EL (cell line): Measurements from ENCODE around the gene ZNF43.
"Not testable (repeated sequence)": the region's sequence is repeated elsewhere in the genome, so short reads cannot be mapped to it uniquely, and the experiment has no call there.

ENCODE experiments used
- DNase-seq: peaks from one replicate; pipeline ENCODE4 v3.0.0-alpha.2; 2016

Gene ZNF43

DNA sequence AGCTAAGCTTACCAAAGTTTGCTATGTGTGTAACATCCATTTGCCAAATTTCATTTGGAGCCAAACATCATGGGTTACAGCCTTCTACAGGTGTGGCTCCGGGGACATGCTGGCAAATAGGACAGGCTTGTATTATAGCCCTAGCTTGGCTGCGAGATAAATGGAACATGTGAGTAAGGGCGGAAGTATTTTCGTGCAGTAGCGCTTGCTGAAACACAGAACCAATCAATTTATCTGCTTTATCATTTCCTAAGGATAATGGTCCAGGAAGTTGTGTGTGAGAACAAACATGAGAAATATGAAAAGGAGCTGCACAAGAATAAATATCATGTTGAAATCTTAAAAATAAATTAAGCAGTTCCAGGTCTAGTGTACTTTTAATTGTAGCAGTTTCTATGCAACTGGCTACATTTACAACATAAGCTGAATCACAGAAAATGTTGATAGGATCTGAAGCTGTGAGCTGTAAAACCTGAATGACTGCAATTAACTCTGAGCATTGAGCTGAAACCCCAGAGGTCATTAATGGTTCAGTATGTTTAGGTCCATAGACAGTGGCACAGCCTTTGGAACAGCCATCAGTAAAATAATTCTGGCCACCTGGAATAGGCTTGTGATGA, 46.4 kb downstream of the ZNF43 start:
- DNase-seq: no peak

DNA sequence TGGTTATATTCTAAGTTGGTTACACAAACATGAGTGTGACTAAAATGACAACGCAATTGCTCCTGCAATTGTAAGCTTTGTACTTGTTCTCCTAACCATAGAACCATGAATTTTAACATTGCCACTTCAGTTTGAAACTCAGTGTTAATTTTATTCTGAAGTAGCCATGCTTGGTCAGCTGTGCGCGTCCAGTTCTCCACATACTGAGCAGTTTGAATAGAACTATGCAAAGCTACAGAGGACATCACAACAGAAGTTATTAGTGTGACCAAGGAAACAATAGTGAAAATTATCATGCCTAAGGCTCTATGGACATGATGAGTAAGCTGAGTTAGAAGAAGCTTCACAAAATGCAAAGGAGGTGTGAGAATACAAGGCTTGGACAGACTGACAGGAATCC, 49.0 kb downstream of the ZNF43 start:
- DNase-seq: no peak

DNA sequence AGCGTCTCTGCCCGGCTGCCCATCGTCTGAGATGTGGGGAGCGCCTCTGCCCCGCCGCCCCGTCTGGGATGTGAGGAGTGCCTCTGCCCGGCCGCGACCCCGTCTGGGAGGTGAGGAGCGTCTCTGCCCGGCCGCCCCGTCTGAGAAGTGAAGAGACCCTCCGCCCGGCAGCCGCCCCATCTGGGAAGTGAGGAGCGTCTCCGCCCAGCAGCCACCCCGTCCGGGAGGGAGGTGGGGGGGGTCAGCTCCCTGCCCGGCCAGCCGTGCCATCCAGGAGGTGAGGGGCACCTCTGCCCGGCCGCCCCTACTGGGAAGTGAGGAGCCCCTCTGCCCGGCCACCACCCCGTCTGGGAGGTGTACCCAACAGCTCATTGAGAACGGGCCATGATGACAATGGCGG, 60.2 kb downstream of the ZNF43 start:
- DNase-seq: not testable (repeated sequence)

DNA sequence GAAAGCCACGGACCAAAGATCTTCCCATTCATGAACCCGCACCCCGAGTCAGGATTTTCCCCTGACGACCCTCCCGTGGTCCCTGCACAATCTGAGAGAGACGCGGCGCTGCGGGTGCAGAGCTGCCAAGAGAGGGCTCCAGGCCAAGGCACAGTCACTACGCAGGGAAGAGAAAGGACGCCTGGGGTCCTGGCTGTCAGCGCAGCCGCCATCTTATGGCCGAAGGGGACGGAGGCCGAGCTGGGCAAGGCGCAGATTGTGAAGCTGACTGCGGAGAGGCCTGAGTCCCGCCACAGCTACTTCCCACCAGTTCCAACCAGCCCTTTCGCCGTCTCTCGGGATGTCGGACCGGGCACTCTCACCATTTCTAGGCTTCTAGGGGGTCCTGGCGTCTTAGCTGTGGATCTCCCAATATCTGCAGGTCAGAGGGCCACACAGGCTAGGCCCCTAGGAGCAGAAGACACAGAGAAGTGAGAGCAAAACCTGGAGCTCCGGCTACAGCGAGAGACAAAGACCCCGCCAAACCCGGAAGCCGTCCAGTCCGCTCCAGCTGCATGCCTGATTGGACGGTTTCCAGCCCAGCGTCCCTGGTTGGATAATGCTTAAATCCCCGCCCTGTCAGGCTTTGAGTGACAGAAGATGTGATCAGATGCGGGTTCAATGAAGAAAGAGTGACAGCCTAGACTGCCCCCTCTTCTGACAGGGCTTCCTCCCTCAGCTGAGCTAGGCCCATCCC, 68.7 kb downstream of the ZNF43 start, which contains the start of gene ZNF100:
Gene ZNF100, minus strand, starts transcription at position 515 of the 736 bp plus-strand sequence. Its CDS starts 150 bp downstream, at position 365.
- DNase-seq: peak; percentile 95

DNA sequence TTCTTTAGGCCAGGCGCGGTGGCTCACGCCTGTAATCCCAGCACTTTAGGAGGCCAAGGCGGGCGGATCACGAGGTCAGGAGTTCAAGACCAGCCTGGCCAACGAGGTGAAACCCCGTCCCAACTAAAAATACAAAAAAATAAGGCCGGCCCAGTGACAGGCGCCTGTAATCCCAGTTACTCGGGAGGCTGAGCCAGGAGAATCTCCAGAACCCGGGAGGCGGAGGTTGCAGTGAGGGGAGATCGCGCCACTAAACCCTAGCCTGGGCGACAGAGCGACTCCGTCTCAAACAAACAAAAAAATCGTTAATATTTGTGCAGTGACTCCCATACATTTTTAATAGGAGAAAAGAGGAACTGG, 69.3 kb downstream of the ZNF43 start:
- not testable (repeated sequence) for DNase-seq

DNA sequence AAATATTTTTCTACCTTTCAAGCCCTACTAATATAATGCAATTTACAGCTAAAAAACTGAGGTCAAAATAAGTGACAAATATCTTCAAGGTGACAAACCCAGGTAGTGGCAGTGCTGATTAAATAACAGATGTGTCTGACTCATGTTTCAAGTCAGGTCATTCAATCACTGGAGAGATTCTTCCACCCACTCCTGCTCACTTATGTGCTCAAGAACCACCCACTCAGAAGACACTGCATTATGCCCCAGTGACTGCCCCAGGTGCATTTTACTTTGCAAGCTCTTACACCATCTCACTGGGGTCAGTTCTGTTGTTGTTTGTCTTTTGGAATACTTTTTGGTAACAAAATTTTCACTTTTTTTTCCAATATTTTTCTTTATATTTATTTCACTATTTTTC, 70.8 kb downstream of the ZNF43 start:
- no peak for DNase-seq

DNA sequence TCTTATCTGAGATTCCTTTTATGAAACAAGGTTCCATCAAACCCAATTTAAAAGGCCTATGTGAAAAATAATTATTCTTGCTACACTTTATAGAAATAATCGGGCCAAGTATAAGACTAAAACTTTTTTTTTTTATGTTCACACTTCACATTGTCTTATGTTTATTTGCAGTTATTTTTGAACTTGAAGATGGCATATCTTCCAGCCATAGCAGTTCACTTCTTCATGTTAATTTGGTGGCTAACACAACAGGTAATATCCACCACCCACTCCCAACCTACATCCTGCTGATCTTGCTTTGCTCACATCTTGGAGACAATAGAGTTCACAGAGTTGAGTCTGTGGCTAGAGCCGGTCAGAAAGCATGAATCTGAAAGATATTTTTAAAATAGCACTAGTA, 74.4 kb downstream of the ZNF43 start:
- not testable (repeated sequence) for DNase-seq

DNA sequence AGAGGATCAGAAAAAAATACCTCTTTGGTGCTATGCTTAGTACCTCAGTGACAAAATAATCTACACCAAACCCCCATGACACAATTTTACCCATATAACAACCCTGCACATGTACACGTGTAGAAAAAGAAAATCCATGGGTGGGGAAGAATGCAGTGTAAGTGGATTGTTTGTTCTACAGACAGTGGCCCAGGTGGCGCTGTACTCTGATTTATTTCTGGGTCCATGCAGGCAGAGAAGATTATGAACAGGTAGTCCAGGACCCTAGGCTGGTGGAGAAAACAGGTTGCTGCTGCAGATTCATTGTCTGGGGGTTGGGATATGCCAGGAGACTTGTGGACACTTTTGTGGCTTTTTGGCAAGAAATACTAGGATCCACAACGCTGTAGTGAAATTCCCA, 77.7 kb downstream of the ZNF43 start:
- no peak for DNase-seq

DNA sequence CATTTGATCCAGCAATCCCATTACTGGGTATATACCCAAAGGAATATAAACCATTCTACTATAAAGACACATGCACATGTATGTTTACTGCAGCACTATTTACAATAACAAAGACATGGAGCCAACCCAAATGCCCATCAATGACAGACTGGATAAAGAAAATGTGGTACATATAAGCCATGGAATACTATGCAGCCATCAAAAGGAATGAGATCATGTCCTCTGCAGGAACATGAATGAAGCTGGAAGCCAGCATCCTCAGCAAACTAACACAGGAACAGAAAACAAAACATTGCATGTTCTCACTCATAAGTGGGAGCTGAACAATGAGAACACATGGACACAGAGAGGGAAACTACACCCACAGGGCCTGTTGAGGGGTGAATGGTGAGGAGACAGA, 80.4 kb downstream of the ZNF43 start:
- DNase-seq: not testable (repeated sequence)
